H9 (cell line): ENCODE results near the gene DPH1. TPM values are rescaled to one million over a fixed set of nuclear protein-coding genes. Genes with fewer than 3 reads are reported as not detected.

ENCODE experiments used
- DNase-seq: peaks from one replicate; pipeline ENCODE4 v3.0.0-alpha.2; 2017
- H2AFZ ChIP-seq: one replicate; pipeline ENCODE4 v1.6.1; 2013; ENCODE audit warnings: mild to moderate bottlenecking, low read length, control low read depth, moderate library complexity
- H2AK5ac ChIP-seq: 2 replicates; pipeline ENCODE4 v1.6.1; 2013; ENCODE audit warnings: low read length, control low read depth, mixed read lengths; ENCODE audit not compliant: insufficient read length
- H2BK120ac ChIP-seq: one replicate; pipeline ENCODE4 v1.6.1; 2013; ENCODE audit warnings: low read depth, mild to moderate bottlenecking, low read length, control low read depth, inconsistent platforms; ENCODE audit not compliant: poor library complexity, severe bottlenecking
- H2BK12ac ChIP-seq: 2 replicates; pipeline ENCODE4 v1.6.1; 2013; ENCODE audit warnings: low read length, control low read depth, mixed read lengths, low read depth; ENCODE audit not compliant: insufficient read length
- H2BK15ac ChIP-seq: 2 replicates; pipeline ENCODE4 v1.6.1; 2013; ENCODE audit warnings: low read depth, low read length, control low read depth
- H2BK20ac ChIP-seq: one replicate; pipeline ENCODE4 v1.6.1; 2013; ENCODE audit warnings: low read depth, mild to moderate bottlenecking, low read length, control low read depth, inconsistent platforms; ENCODE audit not compliant: poor library complexity, severe bottlenecking
- H2BK5ac ChIP-seq: 2 replicates; pipeline ENCODE4 v1.6.1; 2013; ENCODE audit warnings: low read length, control low read depth, mixed read lengths; ENCODE audit not compliant: insufficient read length
- H3K14ac ChIP-seq: 2 replicates; pipeline ENCODE4 v1.6.1; 2013; ENCODE audit warnings: low read length, control low read depth; ENCODE audit not compliant: insufficient read depth
- H3K18ac ChIP-seq: 2 replicates; pipeline ENCODE4 v1.6.1; 2013; ENCODE audit warnings: low read depth, mild to moderate bottlenecking, mixed read lengths, low read length, control low read depth; ENCODE audit not compliant: insufficient read length
- H3K23ac ChIP-seq: 2 replicates; pipeline ENCODE4 v1.6.1; 2013; ENCODE audit warnings: low read length, control low read depth, mixed read lengths, low read depth; ENCODE audit not compliant: insufficient read length
- H3K23me2 ChIP-seq: 2 replicates; pipeline ENCODE4 v1.6.1; 2013; ENCODE audit warnings: low read depth, mild to moderate bottlenecking, mixed read lengths, low read length, control low read depth; ENCODE audit not compliant: insufficient read length, poor library complexity, severe bottlenecking
- H3K27ac ChIP-seq: 2 replicates; pipeline ENCODE4 v1.5.1; 2013; ENCODE audit warnings: low read length, control low read depth, mixed read lengths, low read depth; ENCODE audit not compliant: insufficient read length
- H3K27me3 ChIP-seq: 2 replicates; pipeline ENCODE4 v1.6.1; 2013; ENCODE audit warnings: low read length, control low read depth, inconsistent platforms; ENCODE audit not compliant: insufficient read depth
- H3K4ac ChIP-seq: 2 replicates; pipeline ENCODE4 v1.6.1; 2013; ENCODE audit warnings: low read depth, mild to moderate bottlenecking, control low read depth, inconsistent platforms, low read length, moderate library complexity
- H3K4me1 ChIP-seq: 2 replicates; pipeline ENCODE4 v1.6.1; 2013; ENCODE audit warnings: low read length, control low read depth, inconsistent platforms; ENCODE audit not compliant: insufficient read depth
- H3K4me2 ChIP-seq: 2 replicates; pipeline ENCODE4 v1.6.1; 2013; ENCODE audit warnings: low read length, control low read depth, mixed read lengths; ENCODE audit not compliant: insufficient read length, insufficient read depth
- H3K56ac ChIP-seq: 2 replicates; pipeline ENCODE4 v1.6.1; 2013; ENCODE audit warnings: low read depth, mild to moderate bottlenecking, mixed read lengths, low read length, control low read depth; ENCODE audit not compliant: insufficient read length
- H3K79me1 ChIP-seq: 2 replicates; pipeline ENCODE4 v1.6.1; 2013; ENCODE audit warnings: low read depth, mild to moderate bottlenecking, moderate library complexity, low read length, control low read depth, inconsistent platforms; ENCODE audit not compliant: insufficient read depth, poor library complexity, severe bottlenecking
- H3K79me2 ChIP-seq: 2 replicates; pipeline ENCODE4 v1.6.1; 2013; ENCODE audit warnings: low read length, control low read depth, inconsistent platforms; ENCODE audit not compliant: insufficient read depth
- H3K9ac ChIP-seq: 2 replicates; pipeline ENCODE4 v1.6.1; 2013; ENCODE audit warnings: low read length, control low read depth, mixed read lengths; ENCODE audit not compliant: insufficient read length; ENCODE audit errors: extremely low read depth
- H3K9me3 ChIP-seq: one replicate; pipeline ENCODE4 v1.6.1; 2013; ENCODE audit warnings: low read depth, low read length, inconsistent platforms; ENCODE audit not compliant: control insufficient read depth
- H3T11ph ChIP-seq: one replicate; pipeline ENCODE4 v1.6.1; 2013; ENCODE audit warnings: mild to moderate bottlenecking, low read length, control low read depth, inconsistent platforms
- H4K20me1 ChIP-seq: one replicate; pipeline ENCODE4 v1.6.1; 2013; ENCODE audit not compliant: control insufficient read depth, insufficient read length, insufficient read depth
- H4K5ac ChIP-seq: 2 replicates; pipeline ENCODE4 v1.6.1; 2013; ENCODE audit warnings: low read depth, mild to moderate bottlenecking, mixed read lengths, low read length, control low read depth; ENCODE audit not compliant: insufficient read length
- H4K8ac ChIP-seq: replicated peaks from 2 replicates; pipeline ENCODE4 v1.6.1; 2013; ENCODE audit warnings: low read length, control low read depth, mixed read lengths, low read depth; ENCODE audit not compliant: insufficient read length
- H4K91ac ChIP-seq: 2 replicates; pipeline ENCODE4 v1.6.1; 2013; ENCODE audit warnings: low read depth, mild to moderate bottlenecking, moderate library complexity, mixed read lengths, low read length, control low read depth; ENCODE audit not compliant: insufficient read length
- H3K27ac Mint-ChIP-seq, 3 experiments: 2 replicates in 2 of 3; 3 replicates in 1 of 3; pipeline ENCODE4 v1.8.0; 2020 to 2021; ENCODE audit warnings: mixed read lengths in 3 of 3, mild to moderate bottlenecking in 1 of 3, moderate library complexity in 1 of 3
- H3K27me3 Mint-ChIP-seq: 2 replicates; pipeline ENCODE4 v1.8.0; 2021; ENCODE audit warnings: low read depth, mild to moderate bottlenecking, moderate library complexity, mixed read lengths
- H3K36me3 Mint-ChIP-seq, 3 experiments: 2 replicates in 2 of 3; 3 replicates in 1 of 3; pipeline ENCODE4 v1.8.0; 2020 to 2021; ENCODE audit warnings: low read depth in 3 of 3, mixed read lengths in 3 of 3; ENCODE audit not compliant: insufficient read depth in 1 of 3
- H3K4me1 Mint-ChIP-seq, 2 experiments: 2 replicates each; pipeline ENCODE4 v1.8.0; 2020; ENCODE audit warnings: mixed read lengths in 2 of 2
- H3K4me3 Mint-ChIP-seq, 2 experiments: 2 replicates in 1 of 2; 3 replicates in 1 of 2; pipeline ENCODE4 v1.8.0; 2020 to 2021; ENCODE audit warnings: mild to moderate bottlenecking in 2 of 2, mixed read lengths in 2 of 2, moderate library complexity in 1 of 2
- H3K9me3 Mint-ChIP-seq, 2 experiments: 2 replicates in 1 of 2; 3 replicates in 1 of 2; pipeline ENCODE4 v1.8.0; 2020; ENCODE audit warnings: mild to moderate bottlenecking in 2 of 2, mixed read lengths in 2 of 2, moderate library complexity in 1 of 2
- WGBS: extraction: QIAGEN DNeasy Blood & Tissue Kit; methylation state at CpG from one replicate; pipeline ENCODE4 v1.1.7; 2013; ENCODE audit warnings: missing lambda C conversion rate, low lambda C conversion rate, mixed read lengths; ENCODE audit not compliant: insufficient read length; ENCODE audit errors: extremely low coverage; 5-methylcytosine and 5-hydroxymethylcytosine counted together
- total RNA-seq: library from RNA; stranded (reverse); gene quantifications from 2 replicates; pipeline ENCODE4 v1.2.1, GENCODE V29; 2021
- TF ChIP-seq, protein P1 (sequence below): fragments of 200-600 bp; sonication (generic); conservative IDR thresholded peaks from 3 replicates; pipeline ENCODE4 v1.8.0; 2021; ENCODE audit warnings: antibody characterized with exemption, mild to moderate bottlenecking

DPH1 gene
- total RNA-seq, 1 experiment from 2014 or later: 27.5 TPM

DNA sequence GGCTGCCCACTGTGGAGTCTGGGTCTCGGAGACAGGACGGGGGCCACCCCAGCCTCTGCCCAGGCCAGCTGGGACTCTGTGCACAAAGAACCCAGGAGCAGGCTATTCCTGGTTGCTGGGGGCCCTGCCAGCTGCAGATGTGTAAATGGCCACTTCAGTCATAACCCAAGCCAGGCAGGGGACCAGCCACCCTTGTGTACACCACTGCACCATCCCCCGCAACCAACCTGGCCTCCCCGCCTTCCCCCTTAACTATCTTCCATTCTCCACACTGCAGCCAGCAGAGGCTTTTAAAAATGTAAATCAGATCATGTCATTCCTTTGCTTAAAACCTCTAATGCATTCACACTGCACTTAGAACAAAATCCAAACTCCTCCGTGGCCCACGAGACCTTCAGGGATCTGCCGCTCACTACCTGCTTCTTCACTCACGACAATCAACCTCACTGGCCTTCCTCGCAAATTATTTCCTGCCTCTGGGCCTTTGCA lies 33.1 kb upstream of the DPH1 start:
- Histone ChIP-seq H3K9ac (no peak overlapping the region), H3K14ac (no peak overlapping the region), H3K79me2 (no peaks in the 10 kb centered on the region), H3K9me3 (no peaks in the 10 kb centered on the region), H4K91ac (no peak overlapping the region), H3K27me3 (peaks cover 7% of the 10 kb centered on the region; the same call in 1 of the 2 replicates), H2AK5ac (no peak overlapping the region), H3K4me1 (no peaks in the 10 kb centered on the region; the same call in 1 of the 2 replicates), H4K20me1 (no peaks in the 10 kb centered on the region), H3K23me2 (no peaks in the 10 kb centered on the region), H3K4ac (no peak overlapping the region), H2BK120ac (no peak overlapping the region), H4K5ac (no peak overlapping the region), H3K4me2 (no peak overlapping the region), H3K27ac (no peak overlapping the region), H3K56ac (no peak overlapping the region), H3K23ac (no peak overlapping the region), H2BK15ac (no peak overlapping the region), H4K8ac (no peak overlapping the region), H2BK12ac (no peak overlapping the region), H3K79me1 (no peaks in the 10 kb centered on the region), H3K18ac (no peak overlapping the region), H2AFZ (no peak overlapping the region), H2BK5ac (no peak overlapping the region), H2BK20ac (no peak overlapping the region), H3T11ph (no peak overlapping the region)
- Mint-ChIP-seq H3K4me1 (peaks cover 25 to 40% of the 10 kb centered on the region in 2 experiments), H3K27me3 (peaks cover 70% of the 10 kb centered on the region), H3K4me3 (peak overlapping the region in 1 of 2 experiments; percentile 65; a peak in 1 of 5 replicates), H3K36me3 (no peaks in the 10 kb centered on the region), H3K9me3 (no peaks in the 10 kb centered on the region; a peak in 1 of 5 replicates), H3K27ac (peak overlapping the region in 1 of 3 experiments; percentile 17; a peak in 1 of 7 replicates)
- no peak for DNase-seq
- TF ChIP-seq, protein P1, sequence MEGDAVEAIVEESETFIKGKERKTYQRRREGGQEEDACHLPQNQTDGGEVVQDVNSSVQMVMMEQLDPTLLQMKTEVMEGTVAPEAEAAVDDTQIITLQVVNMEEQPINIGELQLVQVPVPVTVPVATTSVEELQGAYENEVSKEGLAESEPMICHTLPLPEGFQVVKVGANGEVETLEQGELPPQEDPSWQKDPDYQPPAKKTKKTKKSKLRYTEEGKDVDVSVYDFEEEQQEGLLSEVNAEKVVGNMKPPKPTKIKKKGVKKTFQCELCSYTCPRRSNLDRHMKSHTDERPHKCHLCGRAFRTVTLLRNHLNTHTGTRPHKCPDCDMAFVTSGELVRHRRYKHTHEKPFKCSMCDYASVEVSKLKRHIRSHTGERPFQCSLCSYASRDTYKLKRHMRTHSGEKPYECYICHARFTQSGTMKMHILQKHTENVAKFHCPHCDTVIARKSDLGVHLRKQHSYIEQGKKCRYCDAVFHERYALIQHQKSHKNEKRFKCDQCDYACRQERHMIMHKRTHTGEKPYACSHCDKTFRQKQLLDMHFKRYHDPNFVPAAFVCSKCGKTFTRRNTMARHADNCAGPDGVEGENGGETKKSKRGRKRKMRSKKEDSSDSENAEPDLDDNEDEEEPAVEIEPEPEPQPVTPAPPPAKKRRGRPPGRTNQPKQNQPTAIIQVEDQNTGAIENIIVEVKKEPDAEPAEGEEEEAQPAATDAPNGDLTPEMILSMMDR: no peak
- WGBS: no CpG with 5 or more reads among the region's 9 CpGs
